DOHH2 (cell line): ENCODE data around the gene RAVER1.

Source experiments
- H3F3A ChIP-seq: fragments of 200-600 bp; sonication (generic), shearing (Covaris generic); 2 replicates; pipeline ENCODE4 v1.6.0; 2016; ENCODE audit warnings: antibody characterized with exemption, mild to moderate bottlenecking; ENCODE audit not compliant: control insufficient read depth, insufficient read depth
- H3K27ac ChIP-seq: fragments of 200-600 bp; sonication (generic); 2 replicates; pipeline ENCODE4 v1.5.1; 2014; ENCODE audit warnings: low read depth, mild to moderate bottlenecking, low read length, moderate library complexity
- H3K27me3 ChIP-seq: fragments of 200-600 bp; sonication (generic); 2 replicates; pipeline ENCODE4 v1.6.1; 2014; ENCODE audit warnings: mild to moderate bottlenecking, low read length, mixed read lengths; ENCODE audit not compliant: control insufficient read depth
- H3K36me3 ChIP-seq: fragments of 200-600 bp; sonication (generic); 2 replicates; pipeline ENCODE4 v1.6.1; 2014; ENCODE audit warnings: mild to moderate bottlenecking, low read length, moderate library complexity, mixed read lengths; ENCODE audit not compliant: control insufficient read depth
- H3K4me1 ChIP-seq: fragments of 200-600 bp; sonication (generic); 2 replicates; pipeline ENCODE4 v1.6.1; 2014; ENCODE audit warnings: mild to moderate bottlenecking, low read length, mixed read lengths; ENCODE audit not compliant: control insufficient read depth
- H3K4me2 ChIP-seq: fragments of 200-600 bp; sonication (generic); 2 replicates; pipeline ENCODE4 v1.6.0; 2014; ENCODE audit warnings: mild to moderate bottlenecking, low read length, moderate library complexity
- H3K4me3 ChIP-seq: fragments of 200-600 bp; sonication (generic); 2 replicates; pipeline ENCODE4 v1.5.1; 2014; ENCODE audit warnings: mild to moderate bottlenecking, low read length, mixed read lengths
- H3K79me2 ChIP-seq: fragments of 200-600 bp; sonication (generic); 2 replicates; pipeline ENCODE4 v1.6.1; 2014; ENCODE audit warnings: mild to moderate bottlenecking, low read length, mixed read lengths; ENCODE audit not compliant: control insufficient read depth
- H3K9me2 ChIP-seq: fragments of 200-600 bp; sonication (generic); replicated peaks from 2 replicates; pipeline ENCODE4 v1.6.1; 2014; ENCODE audit warnings: mild to moderate bottlenecking, low read length, mixed read lengths; ENCODE audit not compliant: control insufficient read depth
- H3K9me3 ChIP-seq: fragments of 200-600 bp; sonication (generic); 2 replicates; pipeline ENCODE4 v1.6.1; 2014; ENCODE audit warnings: antibody characterized with exemption, low read length, mixed read lengths; ENCODE audit not compliant: control insufficient read depth, insufficient read depth
- H4K20me1 ChIP-seq: fragments of 200-600 bp; sonication (generic); 2 replicates; pipeline ENCODE4 v1.6.0; 2014; ENCODE audit warnings: low read depth, mild to moderate bottlenecking, antibody characterized with exemption, low read length, moderate library complexity; ENCODE audit not compliant: control insufficient read depth, insufficient read depth
- EZH2phosphoT487 ChIP-seq: fragments of 200-600 bp; sonication (generic); IDR thresholded peaks from 2 replicates; pipeline ENCODE4 v1.6.1; 2017; ENCODE audit warnings: borderline replicate concordance, mild to moderate bottlenecking, antibody characterized with exemption, low read length, moderate library complexity, mixed read lengths
- TF ChIP-seq, protein P1 (sequence below): fragments of 200-600 bp; sonication (generic); IDR thresholded peaks from one replicate; pipeline ENCODE4 v1.5.1; 2014; ENCODE audit warnings: antibody characterized with exemption, mild to moderate bottlenecking, low read depth, low read length; ENCODE audit not compliant: poor library complexity, severe bottlenecking

The RAVER1 gene

DNA sequence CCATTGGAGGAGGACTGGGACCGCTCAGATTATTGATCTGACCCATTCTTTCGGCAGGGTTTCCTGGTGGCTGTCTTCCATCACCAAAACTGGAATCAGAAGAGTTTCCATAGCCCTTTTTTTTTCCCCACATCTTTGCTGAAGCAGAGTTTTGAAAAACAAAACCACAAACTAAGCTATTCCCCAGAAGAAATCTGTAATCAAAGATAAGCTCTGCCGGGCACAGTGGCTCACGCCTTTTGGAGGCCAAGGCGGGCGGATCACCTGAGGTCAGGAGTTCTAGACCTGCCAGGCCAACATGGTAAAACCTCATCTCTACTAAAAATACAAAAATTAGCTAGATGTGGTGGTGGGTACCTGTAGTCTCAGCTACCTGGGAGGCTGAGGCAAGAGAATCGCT is 66.6 kb downstream of the RAVER1 start:
- peaks cover 11% of the 10 kb centered on the region for H3K79me2 ChIP-seq
- H3K9me3 ChIP-seq = no peaks in the 10 kb centered on the region
- no peaks in the 10 kb centered on the region for H4K20me1 ChIP-seq
- 0 out of 2 replicates have a peak, but pooled peaks cover 6% of the 10 kb centered on the region for H3F3A ChIP-seq
- H3K9me2 ChIP-seq = no peaks in the 10 kb centered on the region
- H3K27me3 ChIP-seq = no peaks in the 10 kb centered on the region
- H3K4me3 ChIP-seq = no peak overlapping the region
- H3K4me2 ChIP-seq = no peak overlapping the region
- H3K27ac ChIP-seq = no peak overlapping the region
- H3K36me3 ChIP-seq = peaks cover 5% of the 10 kb centered on the region
- peaks cover 28% of the 10 kb centered on the region for H3K4me1 ChIP-seq
- no peak for TF ChIP-seq EZH2phosphoT487
- TF ChIP-seq, protein P1, sequence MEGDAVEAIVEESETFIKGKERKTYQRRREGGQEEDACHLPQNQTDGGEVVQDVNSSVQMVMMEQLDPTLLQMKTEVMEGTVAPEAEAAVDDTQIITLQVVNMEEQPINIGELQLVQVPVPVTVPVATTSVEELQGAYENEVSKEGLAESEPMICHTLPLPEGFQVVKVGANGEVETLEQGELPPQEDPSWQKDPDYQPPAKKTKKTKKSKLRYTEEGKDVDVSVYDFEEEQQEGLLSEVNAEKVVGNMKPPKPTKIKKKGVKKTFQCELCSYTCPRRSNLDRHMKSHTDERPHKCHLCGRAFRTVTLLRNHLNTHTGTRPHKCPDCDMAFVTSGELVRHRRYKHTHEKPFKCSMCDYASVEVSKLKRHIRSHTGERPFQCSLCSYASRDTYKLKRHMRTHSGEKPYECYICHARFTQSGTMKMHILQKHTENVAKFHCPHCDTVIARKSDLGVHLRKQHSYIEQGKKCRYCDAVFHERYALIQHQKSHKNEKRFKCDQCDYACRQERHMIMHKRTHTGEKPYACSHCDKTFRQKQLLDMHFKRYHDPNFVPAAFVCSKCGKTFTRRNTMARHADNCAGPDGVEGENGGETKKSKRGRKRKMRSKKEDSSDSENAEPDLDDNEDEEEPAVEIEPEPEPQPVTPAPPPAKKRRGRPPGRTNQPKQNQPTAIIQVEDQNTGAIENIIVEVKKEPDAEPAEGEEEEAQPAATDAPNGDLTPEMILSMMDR = no peak
